GM12878 (cell line): Measurements from ENCODE around the gene SLU7. TPM values are rescaled to one million over a fixed set of nuclear protein-coding genes. Genes with fewer than 3 reads are reported as not detected.
A peak's percentile ranks its signal among the peaks of the same experiment; 100 is the strongest.

Experiments
- BCL11A ChIP-seq: IDR thresholded peaks from 2 replicates; pipeline ENCODE4 v1.6.1; 2011; ENCODE audit warnings: low read depth, low read length
- BRCA1 ChIP-seq: IDR thresholded peaks from 2 replicates; pipeline ENCODE4 v1.6.1; 2011; ENCODE audit warnings: low read depth, low read length, improper control_type of control experiment
- CHD4 ChIP-seq: fragments of 200-600 bp; sonication (generic); IDR thresholded peaks from 2 replicates; pipeline ENCODE4 v1.6.1; 2016; ENCODE audit warnings: mild to moderate bottlenecking
- EZH2 ChIP-seq: IDR thresholded peaks from 2 replicates; pipeline ENCODE4 v1.6.1; 2012; ENCODE audit warnings: low read depth, mild to moderate bottlenecking, control low read depth, inconsistent platforms, low read length, borderline replicate concordance; ENCODE audit not compliant: control insufficient read depth
- KAT2A ChIP-seq: conservative IDR thresholded peaks from 2 replicates; pipeline ENCODE4 v1.6.1; 2011; ENCODE audit warnings: low read depth, low read length; ENCODE audit not compliant: control insufficient read depth
- MTA3 ChIP-seq: IDR thresholded peaks from 2 replicates; pipeline ENCODE4 v1.6.1; 2012; ENCODE audit warnings: low read length, inconsistent platforms, borderline replicate concordance
- NFIC ChIP-seq: IDR thresholded peaks from 2 replicates; pipeline ENCODE4 v1.6.1; 2012; ENCODE audit warnings: low read depth, mild to moderate bottlenecking, inconsistent platforms, low read length, moderate library complexity
- PAX5 ChIP-seq: IDR thresholded peaks from 2 replicates; pipeline ENCODE4 v1.6.1; 2011; ENCODE audit warnings: low read depth, low read length, borderline replicate concordance
- RBBP5 ChIP-seq: fragments of 200-600 bp; sonication (generic); conservative IDR thresholded peaks from 2 replicates; pipeline ENCODE4 v1.6.1; 2016
- SP1 ChIP-seq: IDR thresholded peaks from one replicate; pipeline ENCODE4 v1.6.1; 2011; ENCODE audit warnings: low read depth, low read length
- SPI1 ChIP-seq: IDR thresholded peaks from 2 replicates; pipeline ENCODE4 v1.6.1; 2011; ENCODE audit warnings: low read depth, mild to moderate bottlenecking, low read length, moderate library complexity, borderline replicate concordance; ENCODE audit not compliant: insufficient read depth
- SREBF1 ChIP-seq: IDR thresholded peaks from 2 replicates; pipeline ENCODE4 v1.6.1; 2012; ENCODE audit warnings: mild to moderate bottlenecking, low read length
- STAT3 ChIP-seq: IDR thresholded peaks from 2 replicates; pipeline ENCODE4 v1.6.1; 2011; ENCODE audit warnings: low read depth, low read length, improper control_type of control experiment
- TCF7 ChIP-seq: IDR thresholded peaks from 2 replicates; pipeline ENCODE4 v1.6.1; 2014; ENCODE audit warnings: antibody characterized with exemption, borderline replicate concordance
- ZNF384 ChIP-seq: IDR thresholded peaks from 2 replicates; pipeline ENCODE4 v1.6.1; 2012; ENCODE audit warnings: low read depth, mild to moderate bottlenecking, low read length, improper control_type of control experiment, borderline replicate concordance
- polyA plus RNA-seq, 11 experiments: library from polyadenylated mRNA; depleted of rRNA in 4 of 11; unstranded in 6 of 11; stranded (reverse) in 5 of 11; fragments of >200 nt; fragmentation: Nextera tagmentation in 4 of 11; fragmentation: Illumina TruSeq in 1 of 11; extraction: Ambion mirVana in 4 of 11; extraction: Trizol in 1 of 11; gene quantifications; 1 replicate in 1 of 11; 2 replicates in 10 of 11; pipeline versions ENCODE4 v1.2.1 to v1.2.3, GENCODE V29; 2011 to 2016; ENCODE audit warnings: inconsistent platforms in 2 of 11, missing spikeins in 2 of 11, low read depth in 1 of 11
- total RNA-seq, 4 experiments: library from RNA; depleted of rRNA in 3 of 4; stranded (reverse); fragments of >200 nt in 3 of 4; fragmentation: Illumina TruSeq in 1 of 4; extraction: Trizol in 1 of 4; gene quantifications; 2 replicates each; pipeline versions ENCODE4 v1.2.1 to v1.2.3, GENCODE V29; 2013 to 2021
- TF ChIP-seq, protein P1 (sequence below): fragments of 450-650 bp; IDR thresholded peaks from 2 replicates; pipeline ENCODE4 v1.6.1; 2016; ENCODE audit warnings: mild to moderate bottlenecking
- TF ChIP-seq, protein P2 (sequence below): fragments of 450-650 bp; conservative IDR thresholded peaks from 2 replicates; pipeline ENCODE4 v1.6.1; 2017; ENCODE audit warnings: mild to moderate bottlenecking, moderate library complexity
- TF ChIP-seq, protein P3 (sequence below): fragments of 450-650 bp; IDR thresholded peaks from 2 replicates; pipeline ENCODE4 v1.6.1; 2017; ENCODE audit warnings: mild to moderate bottlenecking, moderate library complexity
- TF ChIP-seq, protein P4 (sequence below): IDR thresholded peaks from 2 replicates; pipeline ENCODE4 v1.6.1; 2012; ENCODE audit warnings: low read depth, low read length, improper control_type of control experiment

Gene SLU7
- total and polyA plus RNA-seq, 10 of the 15 experiments (the other 5 are each of a cell fraction or from before 2014, with no cell fraction given): 32.7 to 55.2 (median 46.6) TPM

DNA sequence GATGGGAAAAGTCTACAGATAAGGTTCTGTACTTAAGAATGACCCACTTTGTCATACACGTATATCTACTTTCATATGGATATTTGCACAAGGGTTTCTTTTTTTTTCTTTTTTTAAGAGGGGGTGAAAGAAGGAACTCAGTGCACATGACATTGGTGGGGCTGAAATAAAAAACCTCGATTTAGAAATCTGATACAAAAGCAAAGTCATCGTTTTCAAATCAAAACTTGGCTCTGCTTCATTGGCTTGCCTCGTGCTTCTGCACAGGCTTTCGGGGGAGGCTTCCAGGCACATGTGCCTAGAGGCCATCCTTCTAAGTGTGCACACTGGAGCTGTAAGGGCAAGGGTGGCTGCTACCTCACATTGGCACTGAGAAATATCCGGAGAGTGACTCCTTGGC lies 33.9 kb upstream of the SLU7 start (continued):
- TF ChIP-seq, protein P1, sequence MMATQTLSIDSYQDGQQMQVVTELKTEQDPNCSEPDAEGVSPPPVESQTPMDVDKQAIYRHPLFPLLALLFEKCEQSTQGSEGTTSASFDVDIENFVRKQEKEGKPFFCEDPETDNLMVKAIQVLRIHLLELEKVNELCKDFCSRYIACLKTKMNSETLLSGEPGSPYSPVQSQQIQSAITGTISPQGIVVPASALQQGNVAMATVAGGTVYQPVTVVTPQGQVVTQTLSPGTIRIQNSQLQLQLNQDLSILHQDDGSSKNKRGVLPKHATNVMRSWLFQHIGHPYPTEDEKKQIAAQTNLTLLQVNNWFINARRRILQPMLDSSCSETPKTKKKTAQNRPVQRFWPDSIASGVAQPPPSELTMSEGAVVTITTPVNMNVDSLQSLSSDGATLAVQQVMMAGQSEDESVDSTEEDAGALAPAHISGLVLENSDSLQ: no peak
- TF ChIP-seq SPI1: no peak
- TF ChIP-seq SREBF1: no peak
- peak; percentile 42; the same call in 1 of the 2 replicates for TF ChIP-seq ZNF384
- TF ChIP-seq PAX5: no peak
- TF ChIP-seq STAT3: no peak
- no peak for TF ChIP-seq NFIC
- no peak for TF ChIP-seq BCL11A
- TF ChIP-seq, protein P2, sequence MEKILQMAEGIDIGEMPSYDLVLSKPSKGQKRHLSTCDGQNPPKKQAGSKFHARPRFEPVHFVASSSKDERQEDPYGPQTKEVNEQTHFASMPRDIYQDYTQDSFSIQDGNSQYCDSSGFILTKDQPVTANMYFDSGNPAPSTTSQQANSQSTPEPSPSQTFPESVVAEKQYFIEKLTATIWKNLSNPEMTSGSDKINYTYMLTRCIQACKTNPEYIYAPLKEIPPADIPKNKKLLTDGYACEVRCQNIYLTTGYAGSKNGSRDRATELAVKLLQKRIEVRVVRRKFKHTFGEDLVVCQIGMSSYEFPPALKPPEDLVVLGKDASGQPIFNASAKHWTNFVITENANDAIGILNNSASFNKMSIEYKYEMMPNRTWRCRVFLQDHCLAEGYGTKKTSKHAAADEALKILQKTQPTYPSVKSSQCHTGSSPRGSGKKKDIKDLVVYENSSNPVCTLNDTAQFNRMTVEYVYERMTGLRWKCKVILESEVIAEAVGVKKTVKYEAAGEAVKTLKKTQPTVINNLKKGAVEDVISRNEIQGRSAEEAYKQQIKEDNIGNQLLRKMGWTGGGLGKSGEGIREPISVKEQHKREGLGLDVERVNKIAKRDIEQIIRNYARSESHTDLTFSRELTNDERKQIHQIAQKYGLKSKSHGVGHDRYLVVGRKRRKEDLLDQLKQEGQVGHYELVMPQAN: no peak
- TF ChIP-seq, protein P3, sequence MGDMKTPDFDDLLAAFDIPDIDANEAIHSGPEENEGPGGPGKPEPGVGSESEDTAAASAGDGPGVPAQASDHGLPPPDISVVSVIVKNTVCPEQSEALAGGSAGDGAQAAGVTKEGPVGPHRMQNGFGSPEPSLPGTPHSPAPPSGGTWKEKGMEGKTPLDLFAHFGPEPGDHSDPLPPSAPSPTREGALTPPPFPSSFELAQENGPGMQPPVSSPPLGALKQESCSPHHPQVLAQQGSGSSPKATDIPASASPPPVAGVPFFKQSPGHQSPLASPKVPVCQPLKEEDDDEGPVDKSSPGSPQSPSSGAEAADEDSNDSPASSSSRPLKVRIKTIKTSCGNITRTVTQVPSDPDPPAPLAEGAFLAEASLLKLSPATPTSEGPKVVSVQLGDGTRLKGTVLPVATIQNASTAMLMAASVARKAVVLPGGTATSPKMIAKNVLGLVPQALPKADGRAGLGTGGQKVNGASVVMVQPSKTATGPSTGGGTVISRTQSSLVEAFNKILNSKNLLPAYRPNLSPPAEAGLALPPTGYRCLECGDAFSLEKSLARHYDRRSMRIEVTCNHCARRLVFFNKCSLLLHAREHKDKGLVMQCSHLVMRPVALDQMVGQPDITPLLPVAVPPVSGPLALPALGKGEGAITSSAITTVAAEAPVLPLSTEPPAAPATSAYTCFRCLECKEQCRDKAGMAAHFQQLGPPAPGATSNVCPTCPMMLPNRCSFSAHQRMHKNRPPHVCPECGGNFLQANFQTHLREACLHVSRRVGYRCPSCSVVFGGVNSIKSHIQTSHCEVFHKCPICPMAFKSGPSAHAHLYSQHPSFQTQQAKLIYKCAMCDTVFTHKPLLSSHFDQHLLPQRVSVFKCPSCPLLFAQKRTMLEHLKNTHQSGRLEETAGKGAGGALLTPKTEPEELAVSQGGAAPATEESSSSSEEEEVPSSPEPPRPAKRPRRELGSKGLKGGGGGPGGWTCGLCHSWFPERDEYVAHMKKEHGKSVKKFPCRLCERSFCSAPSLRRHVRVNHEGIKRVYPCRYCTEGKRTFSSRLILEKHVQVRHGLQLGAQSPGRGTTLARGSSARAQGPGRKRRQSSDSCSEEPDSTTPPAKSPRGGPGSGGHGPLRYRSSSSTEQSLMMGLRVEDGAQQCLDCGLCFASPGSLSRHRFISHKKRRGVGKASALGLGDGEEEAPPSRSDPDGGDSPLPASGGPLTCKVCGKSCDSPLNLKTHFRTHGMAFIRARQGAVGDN: peak; percentile 95
- TF ChIP-seq SP1: no peak
- TF ChIP-seq EZH2: no peak
- TF ChIP-seq TCF7: no peak
- TF ChIP-seq, protein P4, sequence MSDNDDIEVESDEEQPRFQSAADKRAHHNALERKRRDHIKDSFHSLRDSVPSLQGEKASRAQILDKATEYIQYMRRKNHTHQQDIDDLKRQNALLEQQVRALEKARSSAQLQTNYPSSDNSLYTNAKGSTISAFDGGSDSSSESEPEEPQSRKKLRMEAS: peak; percentile 72
- no peak for TF ChIP-seq MTA3
- TF ChIP-seq CHD4: no peak
- no peak for TF ChIP-seq KAT2A
- TF ChIP-seq RBBP5: no peak
- TF ChIP-seq BRCA1: no peak
